Measurements from ENCODE around the gene GMPPA. TPM values are rescaled to one million over a fixed set of nuclear protein-coding genes. Genes with fewer than 3 reads are reported as not detected.

GMPPA gene
- total RNA-seq (10 to 100 TPM; 21.2 to 45.5 (median 29.4) TPM), polyA plus RNA-seq (10 to 100 TPM; 27.4 to 43.3 (median 39.3) TPM)
- long read RNA-seq, donor 1, partial matches to known transcripts, result 0 of 2 reads
- long read RNA-seq, donor 1, other reads (novel, unspliced or antisense), result 0 of 2 reads
- long read RNA-seq, donor 2, partial matches to known transcripts, result 0 of 2 reads
- long read RNA-seq, donor 2, other reads (novel, unspliced or antisense), result 0 of 2 reads

DNA sequence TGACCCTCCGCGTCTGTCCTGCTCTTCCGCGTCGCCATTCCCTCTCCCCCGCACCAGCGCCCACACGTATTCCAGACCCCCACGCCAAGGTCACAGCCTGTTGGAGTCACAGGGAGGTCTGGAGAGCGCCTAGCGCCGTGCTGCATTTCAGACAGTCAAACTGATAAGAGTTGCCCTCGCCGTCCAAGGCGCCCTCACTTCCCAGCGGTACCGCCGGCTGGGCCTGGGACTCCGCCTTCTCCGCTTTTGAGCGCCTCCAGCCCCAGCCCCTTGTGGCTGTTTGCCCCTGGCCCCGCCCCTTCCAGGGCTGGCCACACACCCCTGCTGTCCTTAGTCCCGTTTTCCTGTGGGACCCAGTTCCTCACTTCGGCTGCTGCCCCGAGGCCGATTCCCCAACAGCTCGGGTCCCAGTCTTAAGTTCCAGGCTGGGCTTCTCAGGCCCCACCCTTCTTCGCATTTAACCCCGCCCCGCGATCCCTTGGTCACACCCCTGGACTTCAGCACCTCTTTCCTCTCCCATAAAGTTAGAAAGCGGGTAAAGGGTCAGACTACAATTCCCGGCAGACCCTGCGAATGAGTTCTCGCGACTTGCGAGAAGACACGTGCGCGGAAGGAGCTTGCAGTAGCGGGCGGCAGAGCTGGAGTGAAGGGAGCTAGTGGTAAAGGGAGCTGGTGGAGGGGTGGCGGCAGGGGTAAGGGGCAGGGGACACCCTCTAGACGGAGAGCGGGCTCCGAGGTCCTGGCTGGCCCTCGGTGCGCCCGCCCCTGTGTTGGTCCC lies at the start of gene GMPPA:
Gene GMPPA, plus strand, starts transcription at position 612 of the 778 bp plus-strand sequence. CDS start 1,085 bp downstream, outside the sequence.
- WGBS, 5 donors, result 0 to 1% (median 1%) methylated on average over 49 of the region's 49 CpGs
- Histone ChIP-seq H3K4me1 (peaks cover 19 to 49% (median 32%) of the 10 kb centered on the region in 6 donors), H3K36me3 (peaks cover 0 to 26% (median 10%) of the 10 kb centered on the region in 6 donors), H3K27ac (peak within 1 kb of the TSS; percentile 79 to 96 (median 93)), H3K27me3 (replicated peaks in 1 of 7) (peaks cover 8 to 48% (median 43%) of the 10 kb centered on the region in 7 donors), H3K4me3 (peak within 1 kb of the TSS; percentile 71 to 94 (median 80)), H3K9me3 (no peaks in the 10 kb centered on the region)
- peak; percentile 98 for DNase-seq
- TF ChIP-seq POLR2A (IDR thresholded peaks at IDR 0.05) (peak in 1 of 3 donors; percentile 28), POLR2AphosphoS5 (IDR thresholded peaks at IDR 0.05) (peak; percentile 91 to 99 (median 96))
- TF ChIP-seq, protein P1, sequence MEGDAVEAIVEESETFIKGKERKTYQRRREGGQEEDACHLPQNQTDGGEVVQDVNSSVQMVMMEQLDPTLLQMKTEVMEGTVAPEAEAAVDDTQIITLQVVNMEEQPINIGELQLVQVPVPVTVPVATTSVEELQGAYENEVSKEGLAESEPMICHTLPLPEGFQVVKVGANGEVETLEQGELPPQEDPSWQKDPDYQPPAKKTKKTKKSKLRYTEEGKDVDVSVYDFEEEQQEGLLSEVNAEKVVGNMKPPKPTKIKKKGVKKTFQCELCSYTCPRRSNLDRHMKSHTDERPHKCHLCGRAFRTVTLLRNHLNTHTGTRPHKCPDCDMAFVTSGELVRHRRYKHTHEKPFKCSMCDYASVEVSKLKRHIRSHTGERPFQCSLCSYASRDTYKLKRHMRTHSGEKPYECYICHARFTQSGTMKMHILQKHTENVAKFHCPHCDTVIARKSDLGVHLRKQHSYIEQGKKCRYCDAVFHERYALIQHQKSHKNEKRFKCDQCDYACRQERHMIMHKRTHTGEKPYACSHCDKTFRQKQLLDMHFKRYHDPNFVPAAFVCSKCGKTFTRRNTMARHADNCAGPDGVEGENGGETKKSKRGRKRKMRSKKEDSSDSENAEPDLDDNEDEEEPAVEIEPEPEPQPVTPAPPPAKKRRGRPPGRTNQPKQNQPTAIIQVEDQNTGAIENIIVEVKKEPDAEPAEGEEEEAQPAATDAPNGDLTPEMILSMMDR (IDR thresholded peaks at IDR 0.05 in 8 of 11, conservative IDR thresholded peaks at IDR 0.05 in 3 of 11), result peak in 6 of 11 experiments; percentile 18 to 44 (median 29)
- intact Hi-C loops (cut with DNase I; ENCODE audit: low total_unique reads), result no loop called here

DNA sequence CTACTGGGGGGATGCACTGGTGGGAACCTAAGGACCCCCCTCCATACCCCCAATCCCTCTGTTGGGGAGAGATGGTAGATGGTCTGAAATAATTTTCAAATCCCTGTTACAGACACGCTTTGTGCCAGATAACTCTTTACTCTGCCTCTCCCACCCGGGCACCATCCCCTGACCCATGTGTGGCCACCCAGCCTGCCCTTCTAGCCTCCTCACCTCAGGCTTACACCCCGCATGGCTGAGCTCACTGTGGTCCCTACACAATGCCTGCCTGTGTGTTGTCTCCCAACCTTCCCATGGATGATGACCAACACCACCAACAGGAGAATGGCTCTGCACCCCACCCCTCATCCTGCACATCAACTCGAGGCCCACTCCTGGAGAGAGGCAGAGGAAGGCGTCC lies 49.1 kb upstream of the GMPPA start:
- no peak overlapping the region for H3K4me3 ChIP-seq
- intact Hi-C loops (cut with DNase I; ENCODE audit: low total_unique reads), result no loop called here
- H3K27ac ChIP-seq, result no peak overlapping the region
- H3K9me3 ChIP-seq, result no peaks in the 10 kb centered on the region
- no peak for DNase-seq
- peaks cover 0 to 97% (median 32%) of the 10 kb centered on the region in 7 donors for H3K27me3 ChIP-seq (replicated peaks in 1 of 7)
- peaks cover 0 to 16% (median 11%) of the 10 kb centered on the region in 6 donors for H3K4me1 ChIP-seq
- no peaks in the 10 kb centered on the region for H3K36me3 ChIP-seq
- TF ChIP-seq, protein P1 (IDR thresholded peaks at IDR 0.05 in 8 of 11, conservative IDR thresholded peaks at IDR 0.05 in 3 of 11), result no peak
- TF ChIP-seq POLR2A (IDR thresholded peaks at IDR 0.05), result no peak
- TF ChIP-seq POLR2AphosphoS5 (IDR thresholded peaks at IDR 0.05), result no peak
- 81 to 92% (median 84%) methylated on average over 5 of the region's 5 CpGs for WGBS, 5 donors

DNA sequence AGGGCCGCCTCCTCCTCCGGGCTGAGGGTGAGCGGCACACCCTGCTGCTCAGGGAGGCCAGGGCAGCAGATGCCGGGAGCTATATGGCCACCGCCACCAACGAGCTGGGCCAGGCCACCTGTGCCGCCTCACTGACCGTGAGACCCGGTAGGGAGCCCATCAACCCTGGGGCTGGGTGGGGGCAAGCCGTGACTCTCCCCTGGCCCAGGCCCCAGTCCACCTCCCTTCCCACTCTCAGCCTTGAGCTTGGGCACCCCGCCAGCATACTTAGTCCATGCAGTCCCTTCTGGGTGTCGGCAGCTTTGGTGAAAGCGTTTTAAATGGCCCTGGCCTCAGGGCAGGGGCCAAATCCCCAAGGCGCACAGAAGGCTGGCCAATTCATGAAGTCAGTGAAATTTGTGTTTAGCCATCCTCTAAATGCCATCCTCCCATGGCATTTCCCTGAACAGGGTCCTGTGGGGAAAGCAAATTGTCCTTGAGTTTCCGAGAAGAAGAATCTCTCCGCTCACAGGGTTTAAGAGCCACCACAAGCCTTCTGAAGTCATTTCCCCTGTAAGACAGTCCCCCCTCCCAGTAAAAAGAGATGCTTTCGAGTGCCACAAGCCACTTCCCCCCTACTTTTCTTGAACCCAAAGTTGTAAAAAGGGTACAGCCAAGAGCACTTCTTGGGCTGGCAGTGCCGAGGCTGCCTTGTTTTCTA lies 46.9 kb upstream of the GMPPA start:
- intact Hi-C loops (cut with DNase I; ENCODE audit: low total_unique reads), result no loop called here
- no peak overlapping the region for H3K27ac ChIP-seq
- no peak overlapping the region for H3K4me3 ChIP-seq
- no peaks in the 10 kb centered on the region for H3K36me3 ChIP-seq
- H3K27me3 ChIP-seq (replicated peaks in 1 of 7), result peaks cover 0 to 81% (median 32%) of the 10 kb centered on the region in 7 donors
- DNase-seq, result no peak
- peaks cover 0 to 16% (median 11%) of the 10 kb centered on the region in 6 donors for H3K4me1 ChIP-seq
- no peak for TF ChIP-seq POLR2AphosphoS5 (IDR thresholded peaks at IDR 0.05)
- TF ChIP-seq, protein P1 (IDR thresholded peaks at IDR 0.05 in 8 of 11, conservative IDR thresholded peaks at IDR 0.05 in 3 of 11), result no peak
- no peak for TF ChIP-seq POLR2A (IDR thresholded peaks at IDR 0.05)
- no peaks in the 10 kb centered on the region for H3K9me3 ChIP-seq
- WGBS, 5 donors, result 64 to 85% (median 83%) methylated on average over 11 to 18 of the region's 18 CpGs

Data from spleen (tissue), 13 donors.